Cardiac septum (tissue), 1 donor: Measurements from ENCODE around the gene WDR45B. TPM values are rescaled to one million over a fixed set of nuclear protein-coding genes. Genes with fewer than 3 reads are reported as not detected.

Source experiments
- DNase-seq: peaks from one replicate; pipeline ENCODE4 v3.0.0-alpha.2; 2020; ENCODE audit warnings: low spot score
- intact Hi-C: fragments of 100-400 bp; cut with DNase I; formaldehyde crosslinking; loops from one replicate; pipeline ENCODE4 v1.14.0; 2022
- microRNA-seq: library from miRNA; unstranded; fragments of <30 nt; microRNA quantifications from one replicate; pipeline ENCODE4 v1.2.0, GENCODE V29; 2020
- total RNA-seq: library from RNA; stranded (reverse); fragmentation: NEBNext Ultra II Directional; extraction: Animal tissue kit (Norgen Biotek cat#: 25700); gene quantifications from one replicate; pipeline ENCODE4 v1.2.1, GENCODE V29; 2021
- donor health status: DM: no; HTN: no; CAD: no.

WDR45B gene
- total RNA-seq, 1 donor from 2014 or later = 45.4 TPM

- no peak for DNase-seq
- intact Hi-C loops = no loop called here
Measured at GRCh38 chr17:82570277-82570676, 78.0 kb downstream of the WDR45B start.

GRCh38 chr17:82569621-82570020 lies 78.6 kb downstream of the WDR45B start:
- intact Hi-C loops = no loop called here
- DNase-seq = no peak

GRCh38 chr17:82568997-82569393 lies 79.2 kb downstream of the WDR45B start:
- intact Hi-C loops = no loop called here
- DNase-seq = no peak

- no peak for DNase-seq
- intact Hi-C loops = no loop called here
Measured at GRCh38 chr17:82567286-82567685, 81.0 kb downstream of the WDR45B start.

- intact Hi-C loops = no loop called here
- no peak for DNase-seq
Measured at GRCh38 chr17:82566129-82566960, 81.9 kb downstream of the WDR45B start.

- intact Hi-C loops = no loop called here
- DNase-seq = no peak
Measured at GRCh38 chr17:82565551-82565950, 82.7 kb downstream of the WDR45B start.

Small RNAs within 50 kb of the gene (microRNA-seq; reads per million reads assigned to microRNA genes)
- gene MIR4525 = 1.8 reads per million

Other genes starting within 250 kb of the WDR45B start
- gene HEXD, start 230.1 kb downstream of the WDR45B start, total RNA-seq = 14.3 TPM
- gene OGFOD3, start 229.9 kb downstream of the WDR45B start, total RNA-seq = 31.3 TPM
- 37.4 TPM for gene CYBC1, start 197.7 kb downstream of the WDR45B start, total RNA-seq
- 49.8 TPM for gene NARF, start 189.7 kb downstream of the WDR45B start, total RNA-seq
- gene FOXK2, start 128.7 kb downstream of the WDR45B start, total RNA-seq = 40.2 TPM
- gene RAB40B, start 50.3 kb upstream of the WDR45B start, total RNA-seq = 31.9 TPM
- 16.2 TPM for gene FN3KRP, start 68.3 kb upstream of the WDR45B start, total RNA-seq
- 82.4 TPM for gene FN3K, start 87.2 kb upstream of the WDR45B start, total RNA-seq
- gene TBCD, start 103.6 kb upstream of the WDR45B start, total RNA-seq = 67.3 TPM
- not detected for gene ZNF750, start 191.6 kb upstream of the WDR45B start, total RNA-seq